GM12878 (cell line): ENCODE data around the gene ZNF618. TPM values are rescaled to one million over a fixed set of nuclear protein-coding genes. Genes with fewer than 3 reads are reported as not detected.

Source experiments
- ATAC-seq: fragments of 200-7000 bp; cut with Tn5 transposase; 3 replicates; pipeline ENCODE4 v1.9.1; 2020; ENCODE audit warnings: mild to moderate bottlenecking, moderate library complexity
- BruUV-seq: library from RNA; stranded (reverse); fragments of 400-500 nt; replicated peaks from 2 replicates; lab custom pipeline; 2021; lab: Mats Ljungman, UMichigan
- CTCF ChIA-PET: fragments of 300-600 bp; sonication (Branson Sonifier 250); formaldehyde crosslinking; extraction: SDS; loops from one replicate; lab custom pipeline; 2021; ENCODE audit warnings: inconsistent platforms; lab: Yijun Ruan, JAX
- POLR2A ChIA-PET: fragments of 350-600 bp; formaldehyde crosslinking; extraction: SDS; loops from one replicate; lab custom pipeline; 2021; ENCODE audit warnings: inconsistent platforms; lab: Charles Lee
- RAD21 ChIA-PET: fragments of 300-600 bp; sonication (Branson Sonifier 250); formaldehyde crosslinking; loops from one replicate; lab custom pipeline; 2023; ENCODE audit warnings: antibody characterized with exemption; ENCODE audit not compliant: unreplicated experiment; lab: Charles Lee
- SMC1A ChIA-PET: fragments of 300-600 bp; sonication (Branson Sonifier 250); formaldehyde crosslinking; loops from one replicate; lab custom pipeline; 2023; ENCODE audit not compliant: unreplicated experiment, uncharacterized antibody; lab: Charles Lee
- DNase-seq: peaks from one replicate; pipeline ENCODE4 v3.0.0-alpha.2; 2011; ENCODE audit warnings: low read depth, low spot score
- FAIRE-seq: peaks from 3 replicates; lab custom pipeline; 2011; peaks lifted over from hg19 to GRCh38; lab: Jason Lieb, UNC
- H2AFZ ChIP-seq: 2 replicates; pipeline ENCODE4 v1.6.0; 2011; ENCODE audit warnings: low read depth, low read length, control low read depth; ENCODE audit not compliant: control insufficient read depth
- H3K27ac ChIP-seq: 2 replicates; pipeline ENCODE4 v1.5.1; 2011; ENCODE audit warnings: control low read depth; ENCODE audit not compliant: control insufficient read depth, insufficient read depth
- H3K27me3 ChIP-seq, 2 experiments: replicated peaks in 1 of 2; 2 replicates each; pipeline versions ENCODE4 v1.6.0 to v1.6.1; 2011; ENCODE audit warnings: low read length in 1 of 2; ENCODE audit not compliant: control insufficient read depth in 2 of 2, insufficient read depth in 2 of 2
- H3K36me3 ChIP-seq, 2 experiments: 2 replicates each; pipeline ENCODE4 v1.5.1; 2011; ENCODE audit warnings: low read length in 1 of 2; ENCODE audit not compliant: control insufficient read depth in 2 of 2, insufficient read depth in 2 of 2
- H3K4me1 ChIP-seq: 2 replicates; pipeline ENCODE4 v1.6.1; 2011; ENCODE audit warnings: mild to moderate bottlenecking, low read length, moderate library complexity, mixed read lengths; ENCODE audit not compliant: control insufficient read depth, insufficient read depth
- H3K4me2 ChIP-seq: 2 replicates; pipeline ENCODE4 v1.6.0; 2011; ENCODE audit warnings: control low read depth; ENCODE audit not compliant: control insufficient read depth, insufficient read depth
- H3K4me3 ChIP-seq: fragments of 200-600 bp; sonication (generic); 2 replicates; pipeline ENCODE4 v1.5.1; 2016
- H3K79me2 ChIP-seq: 2 replicates; pipeline ENCODE4 v1.6.0; 2011; ENCODE audit warnings: low read length; ENCODE audit not compliant: control insufficient read depth, insufficient read depth
- H3K9ac ChIP-seq: 2 replicates; pipeline ENCODE4 v1.8.0; 2011; ENCODE audit warnings: low read length, control low read depth, mixed read lengths; ENCODE audit not compliant: control insufficient read depth, insufficient read depth
- H3K9me3 ChIP-seq: replicated peaks from 3 replicates; pipeline ENCODE4 v1.5.1; 2011; ENCODE audit warnings: mild to moderate bottlenecking, low read length; ENCODE audit not compliant: control insufficient read depth, insufficient read depth
- H4K20me1 ChIP-seq: 2 replicates; pipeline ENCODE4 v1.6.0; 2011; ENCODE audit not compliant: control insufficient read depth, insufficient read depth
- BMI1 ChIP-seq: fragments of 450-650 bp; IDR thresholded peaks from 2 replicates; pipeline ENCODE4 v1.6.1; 2016; ENCODE audit warnings: mild to moderate bottlenecking, moderate library complexity, borderline replicate concordance
- CREB1 ChIP-seq: IDR thresholded peaks from 2 replicates; pipeline ENCODE4 v1.6.1; 2012; ENCODE audit warnings: low read depth, mild to moderate bottlenecking, inconsistent platforms
- NFXL1 ChIP-seq: fragments of 450-650 bp; IDR thresholded peaks from 2 replicates; pipeline ENCODE4 v1.6.1; 2017; ENCODE audit warnings: antibody characterized with exemption, mild to moderate bottlenecking, borderline replicate concordance
- ZNF24 ChIP-seq: fragments of 450-650 bp; IDR thresholded peaks from 2 replicates; pipeline ENCODE4 v1.6.1; 2017; ENCODE audit warnings: antibody characterized with exemption, mild to moderate bottlenecking
- whole genome bisulfite sequencing: methylation state at CpG from one replicate; pipeline ENCODE4 v1.1.6; 2016; ENCODE audit warnings: low lambda C conversion rate; ENCODE audit not compliant: insufficient replicate concordance, insufficient coverage; ENCODE audit errors: missing lambda C conversion rate; 5-methylcytosine and 5-hydroxymethylcytosine counted together
- in situ Hi-C: fragments of 300-500 bp; cut with MboI; formaldehyde crosslinking; loops from 9 replicates; pipeline ENCODE4 v1.14.3; 2018; ENCODE audit warnings: mixed read lengths
- intact Hi-C: fragments of 100-400 bp; cut with micrococcal nuclease; formaldehyde crosslinking; loops from one replicate; pipeline ENCODE4 v1.14.2; 2022; ENCODE audit not compliant: unreplicated experiment
- polyA plus RNA-seq, 11 experiments: library from polyadenylated mRNA; depleted of rRNA in 4 of 11; unstranded in 6 of 11; stranded (reverse) in 5 of 11; fragments of >200 nt; fragmentation: Nextera tagmentation in 4 of 11; fragmentation: Illumina TruSeq in 1 of 11; extraction: Ambion mirVana in 4 of 11; extraction: Trizol in 1 of 11; gene quantifications; 1 replicate in 1 of 11; 2 replicates in 10 of 11; pipeline versions ENCODE4 v1.2.1 to v1.2.3, GENCODE V29; 2011 to 2016; ENCODE audit warnings: inconsistent platforms in 2 of 11, missing spikeins in 2 of 11, low read depth in 1 of 11
- total RNA-seq, 4 experiments: library from RNA; depleted of rRNA in 3 of 4; stranded (reverse); fragments of >200 nt in 3 of 4; fragmentation: Illumina TruSeq in 1 of 4; extraction: Trizol in 1 of 4; gene quantifications; 2 replicates each; pipeline versions ENCODE4 v1.2.1 to v1.2.3, GENCODE V29; 2013 to 2021
- TF ChIP-seq, protein P1 (sequence below): fragments of 450-650 bp; IDR thresholded peaks from 2 replicates; pipeline ENCODE4 v1.6.1; 2017; ENCODE audit warnings: mild to moderate bottlenecking, low read depth, inconsistent platforms; ENCODE audit not compliant: poor library complexity, severe bottlenecking

Gene ZNF618
- total and polyA plus RNA-seq, 10 of the 15 experiments (the other 5 are each of a cell fraction or from before 2014, with no cell fraction given) = 0.01 to 0.24 (median 0.06) TPM; not detected in 2

DNA sequence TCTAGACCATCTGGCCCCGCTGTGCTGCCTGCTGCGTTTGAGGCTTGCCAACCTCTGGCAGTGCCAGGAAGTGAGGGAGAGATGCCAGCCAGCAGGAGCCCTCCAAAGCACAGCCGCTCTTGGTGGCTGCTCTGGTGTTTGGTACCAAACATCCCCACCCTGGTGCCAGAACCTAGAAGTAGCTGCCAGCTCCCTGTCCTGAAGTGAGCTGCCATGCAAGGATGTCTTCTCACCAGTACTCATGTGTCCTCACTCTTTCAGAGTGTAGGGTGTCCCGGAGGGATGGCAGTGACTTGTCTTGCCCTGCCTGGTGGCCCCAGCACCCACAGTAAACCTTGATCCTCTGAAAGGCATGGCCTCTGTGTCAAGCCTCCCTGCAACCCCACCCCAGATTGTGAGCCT lies 158.6 kb downstream of the ZNF618 start:
- ChIA-PET POLR2A (no interaction called here), CTCF (no interaction called here), RAD21 (no interaction called here), SMC1A (no interaction called here)
- intact Hi-C loops (no loop called here), in situ Hi-C loops (loop anchor here (25.0 kb wide), 1 partner anchor 572 kb away; the partner anchor contains the start of gene RGS3)
- ATAC-seq (no peak), DNase-seq (no peak), FAIRE-seq (no peak)
- no peaks in the 10 kb centered on the region for H3K9me3 ChIP-seq
- no peaks in the 10 kb centered on the region for H3K79me2 ChIP-seq
- H2AFZ ChIP-seq = no peak overlapping the region
- H3K27me3 ChIP-seq = no peaks in the 10 kb centered on the region
- no peak overlapping the region for H3K9ac ChIP-seq
- no peaks in the 10 kb centered on the region; a peak in 1 of 4 replicates for H3K36me3 ChIP-seq
- no peaks in the 10 kb centered on the region for H3K4me1 ChIP-seq
- H3K27ac ChIP-seq = no peak overlapping the region
- no TSS peak for BruUV-seq
- 28% methylated on average over 4 of the region's 4 CpGs for WGBS
- H3K4me2 ChIP-seq = no peak overlapping the region
- TF ChIP-seq ZNF24 = no peak
- no peak for TF ChIP-seq NFXL1
- no peak for TF ChIP-seq BMI1
- TF ChIP-seq CREB1 = no peak
- TF ChIP-seq, protein P1, sequence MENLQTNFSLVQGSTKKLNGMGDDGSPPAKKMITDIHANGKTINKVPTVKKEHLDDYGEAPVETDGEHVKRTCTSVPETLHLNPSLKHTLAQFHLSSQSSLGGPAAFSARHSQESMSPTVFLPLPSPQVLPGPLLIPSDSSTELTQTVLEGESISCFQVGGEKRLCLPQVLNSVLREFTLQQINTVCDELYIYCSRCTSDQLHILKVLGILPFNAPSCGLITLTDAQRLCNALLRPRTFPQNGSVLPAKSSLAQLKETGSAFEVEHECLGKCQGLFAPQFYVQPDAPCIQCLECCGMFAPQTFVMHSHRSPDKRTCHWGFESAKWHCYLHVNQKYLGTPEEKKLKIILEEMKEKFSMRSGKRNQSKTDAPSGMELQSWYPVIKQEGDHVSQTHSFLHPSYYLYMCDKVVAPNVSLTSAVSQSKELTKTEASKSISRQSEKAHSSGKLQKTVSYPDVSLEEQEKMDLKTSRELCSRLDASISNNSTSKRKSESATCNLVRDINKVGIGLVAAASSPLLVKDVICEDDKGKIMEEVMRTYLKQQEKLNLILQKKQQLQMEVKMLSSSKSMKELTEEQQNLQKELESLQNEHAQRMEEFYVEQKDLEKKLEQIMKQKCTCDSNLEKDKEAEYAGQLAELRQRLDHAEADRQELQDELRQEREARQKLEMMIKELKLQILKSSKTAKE = no peak
- no peaks in the 10 kb centered on the region; the same call in 1 of the 2 replicates for H4K20me1 ChIP-seq
- no peak overlapping the region for H3K4me3 ChIP-seq
